PFSK-1 (cell line): ENCODE results near the gene ADAMTS17.

Experiments
- POLR2AphosphoS5 ChIP-seq: IDR thresholded peaks from 2 replicates; pipeline ENCODE4 v1.6.1; 2012; ENCODE audit warnings: low read depth, mild to moderate bottlenecking, control low read depth, low read length, moderate library complexity
- REST ChIP-seq, 2 experiments: IDR thresholded peaks; 2 replicates each; pipeline versions ENCODE4 v1.6.1 to v1.8.0; 2011 to 2012; ENCODE audit warnings: low read depth in 2 of 2, low read length in 2 of 2, control low read depth in 1 of 2, inconsistent platforms in 1 of 2, mild to moderate bottlenecking in 1 of 2, moderate library complexity in 1 of 2; ENCODE audit not compliant: insufficient read depth in 1 of 2
- TAF1 ChIP-seq: IDR thresholded peaks from 2 replicates; pipeline ENCODE4 v1.6.1; 2012; ENCODE audit warnings: low read length, control low read depth, borderline replicate concordance; ENCODE audit not compliant: insufficient read depth

- no peak for TF ChIP-seq TAF1
- TF ChIP-seq REST (IDR thresholded peaks at IDR 0.05; ENCODE audit: insufficient read depth in 1 of 2, low read depth in 2 of 2, low read length in 2 of 2), result no peak
- TF ChIP-seq POLR2AphosphoS5, result no peak
Observed at GRCh38 chr15:100008258-100008657, 333.5 kb downstream of the ADAMTS17 start.
